Left lung (tissue), 10 donors: ENCODE data around the gene LGI1. TPM values are rescaled to one million over a fixed set of nuclear protein-coding genes. Genes with fewer than 3 reads are reported as not detected.

ENCODE experiments used
- ATAC-seq: fragments of 200-7000 bp; cut with Tn5 transposase; one replicate; pipeline ENCODE4 v1.9.1; 2020; ENCODE audit warnings: moderate library complexity
- DNase-seq, 4 donors: peaks; one replicate each; pipeline ENCODE4 v3.0.0-alpha.2; 2013 to 2020
- H3K27ac ChIP-seq, 2 donors: fragments of 200-600 bp; sonication (generic) in 1 of 2; one replicate each; pipeline versions ENCODE4 v1.5.0 to v1.8.0; 2020 to 2021
- H3K27me3 ChIP-seq, 2 donors: fragments of 200-600 bp; sonication (generic) in 1 of 2; one replicate each; pipeline versions ENCODE4 v1.5.0 to v1.8.0; 2020 to 2021
- H3K36me3 ChIP-seq, 2 donors: fragments of 200-600 bp; sonication (generic) in 1 of 2; one replicate each; pipeline versions ENCODE4 v1.5.0 to v1.8.0; 2020 to 2021
- H3K4me1 ChIP-seq, 2 donors: fragments of 200-600 bp; one replicate each; pipeline ENCODE4 v1.8.0; 2021
- H3K4me3 ChIP-seq, 2 donors: fragments of 200-600 bp; sonication (generic) in 1 of 2; one replicate each; pipeline versions ENCODE4 v1.5.0 to v1.8.0; 2020 to 2021; ENCODE audit warnings: mild to moderate bottlenecking in 1 of 2
- H3K9me3 ChIP-seq, 2 donors: fragments of 200-600 bp; sonication (generic) in 1 of 2; one replicate each; pipeline versions ENCODE4 v1.5.0 to v1.8.0; 2020 to 2021
- CTCF ChIP-seq, 2 donors: fragments of 200-600 bp; sonication (generic) in 1 of 2; IDR thresholded peaks; one replicate each; pipeline versions ENCODE4 v1.5.0 to v1.8.0; 2021; ENCODE audit warnings: antibody characterized with exemption in 2 of 2
- intact Hi-C, 2 donors: fragments of 100-400 bp; cut with DNase I; formaldehyde crosslinking; loops; one replicate each; pipeline versions ENCODE4 v1.11.2 to v1.14.2; 2022
- polyA plus RNA-seq, 6 donors: library from polyadenylated mRNA; unstranded; fragments of 120-200 nt; gene quantifications; one replicate each; pipeline ENCODE4 v1.2.1, GENCODE V29; 2013; ENCODE audit not compliant: insufficient read length in 6 of 6
- total RNA-seq, 2 donors: library from RNA; stranded (reverse); fragmentation: NEBNext Ultra II Directional; extraction: Animal tissue kit (Norgen Biotek cat#: 25700); gene quantifications; one replicate each; pipeline ENCODE4 v1.2.1, GENCODE V29; 2021
- donor health status: DM: no; HTN: yes; CAD: no.
- donor health status: DM: no; HTN: no; CAD: no.

LGI1 gene
- total and polyA plus RNA-seq, 8 donors = 0.07 to 0.13 (median 0.10) TPM; not detected in 2

- DNase-seq = no peak
- H3K4me1 ChIP-seq = no peaks in the 10 kb centered on the region
- intact Hi-C loops = no loop called here
- H3K36me3 ChIP-seq = no peaks in the 10 kb centered on the region
- H3K27ac ChIP-seq = no peak overlapping the region
- TF ChIP-seq CTCF (IDR thresholded peaks at IDR 0.05) = no peak
- H3K4me3 ChIP-seq = no peak overlapping the region
- peaks cover 0 to 2% of the 10 kb centered on the region in 2 donors for H3K27me3 ChIP-seq
- H3K9me3 ChIP-seq = no peaks in the 10 kb centered on the region
- ATAC-seq = no peak
Observed at GRCh38 chr10:93807371-93807770, 49.6 kb downstream of the LGI1 start.

GRCh38 chr10:93812659-93813338 lies 55.1 kb downstream of the LGI1 start:
- Histone ChIP-seq H3K4me3 (no peak overlapping the region), H3K36me3 (no peaks in the 10 kb centered on the region), H3K27me3 (peaks cover 0 to 16% of the 10 kb centered on the region in 2 donors), H3K9me3 (no peaks in the 10 kb centered on the region), H3K4me1 (no peaks in the 10 kb centered on the region), H3K27ac (no peak overlapping the region)
- intact Hi-C loops = no loop called here
- TF ChIP-seq CTCF (IDR thresholded peaks at IDR 0.05) = no peak
- ATAC-seq (no peak), DNase-seq (no peak)

- peak; percentile 58 for TF ChIP-seq CTCF (IDR thresholded peaks at IDR 0.05)
- Histone ChIP-seq H3K4me3 (no peak overlapping the region), H3K27me3 (peaks cover 0 to 16% of the 10 kb centered on the region in 2 donors), H3K36me3 (no peaks in the 10 kb centered on the region), H3K4me1 (no peaks in the 10 kb centered on the region), H3K9me3 (no peaks in the 10 kb centered on the region), H3K27ac (no peak overlapping the region)
- DNase-seq = peak; percentile 19 to 77 (median 50)
- intact Hi-C loops = no loop called here
- peak; percentile 91 for ATAC-seq
Observed at GRCh38 chr10:93813507-93814465, 56.0 kb downstream of the LGI1 start.

GRCh38 chr10:93815304-93816096 lies 57.8 kb downstream of the LGI1 start:
- Histone ChIP-seq H3K27me3 (peaks cover 0 to 16% of the 10 kb centered on the region in 2 donors), H3K27ac (no peak overlapping the region), H3K9me3 (no peaks in the 10 kb centered on the region), H3K36me3 (no peaks in the 10 kb centered on the region), H3K4me3 (no peak overlapping the region), H3K4me1 (no peaks in the 10 kb centered on the region)
- intact Hi-C loops = no loop called here
- no peak for TF ChIP-seq CTCF (IDR thresholded peaks at IDR 0.05)
- DNase-seq (peak in 1 of 4 donors; percentile 26), ATAC-seq (no peak)
